Memory B cell (primary cell): Measurements from ENCODE around the gene TSPAN17.
"Not testable (repeated sequence)": the region's sequence is repeated elsewhere in the genome, so short reads cannot be mapped to it uniquely, and the experiment has no call there.

Source experiments
- ATAC-seq: fragments of 150-1000 bp; cut with Tn5 transposase; 2 replicates; pipeline ENCODE4 v1.10.0; 2021; ENCODE audit warnings: low read depth, mild to moderate bottlenecking, moderate library complexity
- DNase-seq, 2 donors: peaks; one replicate each; pipeline ENCODE4 v3.0.0; 2022; ENCODE audit warnings: low spot score in 2 of 2
- H3K27ac Mint-ChIP-seq: one replicate; pipeline ENCODE4 v1.8.0; 2022; ENCODE audit warnings: mild to moderate bottlenecking, moderate library complexity, mixed read lengths
- H3K27me3 Mint-ChIP-seq: one replicate; pipeline ENCODE4 v1.8.0; 2022; ENCODE audit warnings: mixed read lengths
- H3K36me3 Mint-ChIP-seq: one replicate; pipeline ENCODE4 v1.8.0; 2022; ENCODE audit warnings: mild to moderate bottlenecking, mixed read lengths
- H3K4me1 Mint-ChIP-seq: one replicate; pipeline ENCODE4 v1.8.0; 2022; ENCODE audit warnings: mixed read lengths
- H3K4me3 Mint-ChIP-seq: one replicate; pipeline ENCODE4 v1.8.0; 2022; ENCODE audit warnings: mild to moderate bottlenecking, moderate library complexity, mixed read lengths
- H3K9me3 Mint-ChIP-seq: one replicate; pipeline ENCODE4 v1.8.0; 2022; ENCODE audit warnings: mixed read lengths

Gene TSPAN17

GRCh38 chr5:176699446-176699845, 52.2 kb downstream of the TSPAN17 start:
- not testable (repeated sequence) for H3K9me3 Mint-ChIP-seq, H3K4me1 Mint-ChIP-seq, ATAC-seq, H3K36me3 Mint-ChIP-seq, H3K27ac Mint-ChIP-seq, DNase-seq, H3K4me3 Mint-ChIP-seq
- peaks cover 30% of the 10 kb centered on the region for H3K27me3 Mint-ChIP-seq

- no peaks in the 10 kb centered on the region for H3K9me3 Mint-ChIP-seq
- H3K4me1 Mint-ChIP-seq: peaks cover 2% of the 10 kb centered on the region
- H3K27me3 Mint-ChIP-seq: peaks cover 30% of the 10 kb centered on the region
- no peak for ATAC-seq
- no peak for DNase-seq
- no peak overlapping the region for H3K4me3 Mint-ChIP-seq
- H3K27ac Mint-ChIP-seq: no peak overlapping the region
- H3K36me3 Mint-ChIP-seq: no peaks in the 10 kb centered on the region
Observed at GRCh38 chr5:176700239-176700847, 53.1 kb downstream of the TSPAN17 start.

- ATAC-seq (no peak), DNase-seq (no peak)
- Mint-ChIP-seq H3K36me3 (no peaks in the 10 kb centered on the region), H3K9me3 (no peaks in the 10 kb centered on the region), H3K27me3 (peaks cover 17% of the 10 kb centered on the region), H3K27ac (no peak overlapping the region), H3K4me1 (no peaks in the 10 kb centered on the region), H3K4me3 (no peak overlapping the region)
Observed at GRCh38 chr5:176702671-176703641, 55.7 kb downstream of the TSPAN17 start.

- no peak overlapping the region for H3K4me3 Mint-ChIP-seq
- H3K27me3 Mint-ChIP-seq: peaks cover 14% of the 10 kb centered on the region
- no peaks in the 10 kb centered on the region for H3K9me3 Mint-ChIP-seq
- DNase-seq: no peak
- no peaks in the 10 kb centered on the region for H3K4me1 Mint-ChIP-seq
- ATAC-seq: no peak
- no peaks in the 10 kb centered on the region for H3K36me3 Mint-ChIP-seq
- no peak overlapping the region for H3K27ac Mint-ChIP-seq
Observed at GRCh38 chr5:176703857-176704256, 56.6 kb downstream of the TSPAN17 start.

GRCh38 chr5:176704355-176704754, 57.1 kb downstream of the TSPAN17 start:
- DNase-seq (no peak), ATAC-seq (no peak)
- peaks cover 14% of the 10 kb centered on the region for H3K27me3 Mint-ChIP-seq
- no peak overlapping the region for H3K4me3 Mint-ChIP-seq
- H3K36me3 Mint-ChIP-seq: no peaks in the 10 kb centered on the region
- H3K4me1 Mint-ChIP-seq: no peaks in the 10 kb centered on the region
- no peak overlapping the region for H3K27ac Mint-ChIP-seq
- no peaks in the 10 kb centered on the region for H3K9me3 Mint-ChIP-seq

GRCh38 chr5:176704817-176705216, 57.5 kb downstream of the TSPAN17 start:
- H3K36me3 Mint-ChIP-seq: no peaks in the 10 kb centered on the region
- DNase-seq (no peak), ATAC-seq (no peak)
- H3K27ac Mint-ChIP-seq: no peak overlapping the region
- no peak overlapping the region for H3K4me3 Mint-ChIP-seq
- peaks cover 14% of the 10 kb centered on the region for H3K27me3 Mint-ChIP-seq
- H3K9me3 Mint-ChIP-seq: no peaks in the 10 kb centered on the region
- no peaks in the 10 kb centered on the region for H3K4me1 Mint-ChIP-seq
